Islet of Langerhans (tissue), 1 donor: ENCODE measurements around the gene MLH3.
"Not testable (repeated sequence)": the region's sequence is repeated elsewhere in the genome, so short reads cannot be mapped to it uniquely, and the experiment has no call there.

ENCODE experiments used
- FAIRE-seq: peaks from one replicate; lab custom pipeline; 2011; peaks lifted over from hg19 to GRCh38; lab: Jason Lieb, UNC

MLH3 gene

DNA sequence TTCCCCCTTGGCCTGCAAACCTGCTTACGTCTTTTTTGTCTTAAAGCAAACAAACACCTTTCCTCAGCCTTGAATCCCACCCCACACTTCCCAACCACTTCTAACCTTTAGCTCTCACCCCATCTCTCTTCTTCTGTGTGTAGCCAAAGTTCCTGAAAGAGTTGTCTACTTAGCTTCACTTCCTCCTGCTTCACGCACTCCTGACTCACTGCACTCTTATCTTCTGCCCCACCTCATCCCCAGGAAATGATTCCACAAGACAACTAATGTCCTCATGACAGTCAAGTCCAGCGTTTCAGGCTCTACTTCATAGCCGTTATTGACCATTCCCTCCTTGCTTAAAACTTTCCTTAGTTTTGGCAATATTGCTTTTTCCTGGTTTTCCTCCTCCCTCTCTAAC, 26.2 kb downstream of the MLH3 start:
- no peak for FAIRE-seq

DNA sequence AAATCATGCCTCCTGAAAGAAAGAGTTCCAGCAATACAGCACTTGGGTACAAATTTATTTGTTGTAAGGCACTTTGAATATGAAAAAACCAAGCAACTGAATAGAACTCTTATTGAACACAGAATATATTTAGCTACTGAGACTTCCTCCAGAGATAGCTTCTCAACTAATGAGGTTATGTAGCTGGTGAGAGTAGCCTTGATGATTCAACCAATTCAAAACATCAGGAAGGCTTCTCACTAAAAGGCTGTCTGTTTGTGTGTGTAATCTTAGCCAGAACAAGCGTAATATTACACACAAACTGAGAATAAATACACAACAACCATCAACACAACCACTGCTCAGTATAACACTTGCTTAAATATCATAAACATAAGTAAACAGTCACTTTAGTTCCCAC, 28.2 kb downstream of the MLH3 start:
- FAIRE-seq, result no peak

DNA sequence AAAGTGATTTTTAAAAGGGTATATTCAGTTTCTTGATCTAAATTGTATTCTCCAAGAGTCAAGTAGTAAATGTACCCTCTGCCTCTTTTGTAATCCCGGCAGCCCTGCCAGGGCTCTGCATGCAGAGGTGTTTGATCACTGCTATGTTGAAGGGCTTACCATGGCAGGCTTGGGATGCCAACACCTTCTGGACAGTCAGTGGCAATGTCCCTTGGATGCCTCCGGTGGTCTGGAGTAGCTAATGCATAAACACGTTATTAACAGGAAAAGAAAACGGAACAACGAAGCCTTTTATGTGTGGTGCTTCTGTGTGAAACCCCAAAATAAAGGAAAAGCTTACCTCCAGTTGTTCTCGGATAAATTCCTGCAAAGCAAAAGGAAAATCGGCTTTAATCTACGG, 28.6 kb downstream of the MLH3 start:
- FAIRE-seq, result no peak

DNA sequence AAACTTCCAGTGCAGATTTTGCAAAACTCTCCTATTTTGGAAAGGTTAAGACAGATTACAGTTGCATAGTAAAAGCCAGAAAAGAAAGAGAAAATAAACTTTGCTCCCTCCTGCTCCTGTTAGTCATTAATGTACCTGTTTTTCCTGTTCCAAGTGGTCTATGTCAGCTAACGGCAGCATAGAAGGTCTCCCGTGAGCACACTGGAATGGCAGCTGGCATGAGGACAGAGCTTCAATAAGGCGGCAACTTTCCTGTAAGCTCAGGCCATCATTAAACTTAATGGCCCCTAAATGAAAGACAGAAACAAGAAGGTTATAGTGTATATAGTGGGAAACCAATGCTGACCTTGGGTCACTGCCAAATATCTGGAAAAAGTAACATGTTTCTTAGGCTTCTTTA, 32.6 kb downstream of the MLH3 start:
- FAIRE-seq, result no peak

DNA sequence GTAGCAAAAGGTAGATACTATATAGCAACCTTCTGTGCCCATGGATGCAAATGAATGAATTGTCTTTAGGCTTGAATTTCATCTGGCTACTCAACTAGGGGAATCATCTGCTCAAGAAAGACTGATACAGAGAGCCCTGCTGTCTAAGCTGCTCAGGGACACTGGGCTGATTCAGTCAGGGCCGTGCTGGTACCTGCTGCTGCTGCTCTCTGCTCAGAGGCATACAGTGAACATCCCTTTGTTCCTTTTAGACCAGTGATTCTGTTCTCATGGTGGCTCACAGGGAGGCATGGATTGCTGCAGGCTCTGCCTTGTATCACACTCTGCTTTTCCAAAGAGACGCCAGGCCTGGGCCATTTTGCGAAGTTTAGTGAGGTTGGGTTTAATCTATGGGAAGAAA, 34.5 kb downstream of the MLH3 start:
- no peak for FAIRE-seq

DNA sequence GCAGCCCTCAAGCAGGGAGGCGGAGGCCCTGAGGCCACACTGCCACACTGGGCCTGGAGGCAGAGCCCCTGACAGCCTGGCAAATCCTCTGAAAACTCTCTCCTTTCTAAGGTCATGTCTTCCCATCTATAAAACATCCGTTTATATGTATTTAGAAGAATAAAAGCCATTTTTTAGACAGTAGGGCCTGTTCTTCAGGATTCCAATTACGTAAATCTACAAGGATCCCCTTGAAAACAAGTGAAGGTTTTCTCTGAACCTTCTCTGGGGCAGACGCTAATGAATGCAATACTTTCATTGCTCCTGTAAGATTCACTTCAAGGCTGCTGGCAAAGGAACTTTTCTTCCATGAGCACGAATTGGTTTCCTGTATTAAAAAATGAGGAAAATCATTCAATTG, 35.8 kb downstream of the MLH3 start:
- FAIRE-seq, result no peak

DNA sequence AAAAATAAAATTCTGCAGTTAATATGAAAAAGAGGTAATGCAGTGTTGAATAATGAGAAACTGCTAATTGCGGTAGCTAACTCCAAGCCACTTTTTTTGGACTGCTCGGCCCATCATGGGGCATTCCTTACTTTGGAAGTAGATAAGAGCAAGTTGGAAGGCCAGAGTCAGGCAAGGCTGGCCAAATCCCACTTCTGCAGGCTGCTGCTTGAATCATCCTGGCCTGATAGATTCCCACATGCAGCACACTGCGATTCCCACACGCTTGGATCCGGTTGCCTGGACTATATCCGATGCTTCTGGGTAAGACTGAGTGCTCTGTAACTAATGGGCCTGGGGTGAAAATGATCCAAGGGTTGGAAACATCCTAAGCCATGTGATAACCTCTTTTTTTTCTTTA, 38.0 kb downstream of the MLH3 start:
- FAIRE-seq, result no peak

DNA sequence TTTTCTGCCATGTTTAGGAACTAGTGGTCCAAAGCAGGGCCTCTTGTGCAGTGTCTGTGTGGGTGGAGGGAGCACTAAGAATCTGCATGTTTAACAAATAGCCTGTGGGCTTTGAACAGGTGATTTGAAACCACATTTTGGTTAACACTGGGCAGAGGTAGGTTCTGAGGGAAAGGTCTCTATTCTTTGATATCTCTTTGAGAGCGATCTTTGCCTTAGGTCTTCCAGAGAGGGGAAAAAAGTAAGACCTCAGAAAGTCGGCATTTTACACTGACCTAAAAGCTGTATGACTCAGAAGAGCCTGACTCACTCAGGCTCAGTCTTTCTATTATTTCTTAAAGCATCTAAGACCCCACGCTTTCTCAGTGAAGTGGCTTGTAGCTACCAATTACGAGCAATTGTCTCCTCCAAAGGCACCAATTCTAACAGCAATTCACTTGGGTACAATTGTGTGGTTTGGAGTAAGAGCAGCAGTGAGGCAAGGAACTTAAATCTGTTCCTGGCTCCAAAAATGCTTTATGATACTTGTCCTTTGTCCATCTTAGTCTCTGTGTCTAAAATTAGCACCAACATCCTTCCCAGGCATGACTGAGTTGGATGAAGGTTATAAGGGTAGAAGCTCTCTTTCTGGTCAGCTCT, 39.8 kb downstream of the MLH3 start:
- FAIRE-seq, result no peak

DNA sequence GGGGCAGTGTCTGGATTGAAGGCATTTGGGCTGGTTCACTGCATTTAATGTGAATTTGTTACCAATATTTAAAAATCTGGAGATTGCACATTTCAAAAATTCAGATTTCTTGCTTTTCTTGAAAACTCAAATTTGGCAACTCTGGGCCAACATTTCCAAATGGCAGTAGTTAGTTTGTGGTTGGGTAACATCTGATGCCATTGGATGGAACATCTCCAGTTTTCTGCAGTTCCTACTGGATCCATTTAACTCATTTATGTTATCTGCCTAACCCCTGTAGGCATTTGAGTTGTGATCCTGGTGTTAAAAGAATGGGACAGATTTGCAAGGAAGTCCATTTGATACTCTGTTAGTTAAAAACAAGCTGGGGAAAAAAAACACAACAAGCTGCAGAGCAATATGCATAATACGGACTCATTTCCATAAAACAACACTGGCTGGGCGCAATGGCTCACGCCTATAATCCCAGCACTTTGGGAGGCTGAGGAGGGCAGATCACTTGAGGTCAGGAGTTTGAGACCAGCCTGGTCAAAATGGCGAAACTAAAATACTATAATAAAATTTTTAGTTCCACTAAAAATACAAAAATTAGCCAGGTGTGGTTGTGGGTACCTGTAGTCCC, 40.7 kb downstream of the MLH3 start:
- FAIRE-seq, result no peak

DNA sequence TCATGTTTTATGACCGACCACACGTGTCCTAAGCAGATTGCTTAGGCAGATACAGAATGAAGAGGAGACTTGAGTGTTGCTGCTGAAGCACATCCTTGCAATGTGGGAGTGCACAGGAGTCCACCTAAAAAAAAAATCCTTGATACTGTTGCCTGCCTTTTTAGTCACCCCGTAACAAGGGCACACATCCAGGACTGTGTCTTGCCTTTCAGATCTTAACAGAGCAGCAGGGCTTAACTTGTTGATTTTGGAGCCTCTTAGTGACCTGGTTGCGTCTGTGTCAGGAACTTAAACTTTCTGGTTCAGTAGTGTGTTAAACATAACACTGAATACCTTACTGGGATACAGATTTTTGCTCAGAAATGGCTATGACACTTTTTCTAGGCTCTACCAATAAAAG, 42.1 kb downstream of the MLH3 start:
- FAIRE-seq, result no peak

DNA sequence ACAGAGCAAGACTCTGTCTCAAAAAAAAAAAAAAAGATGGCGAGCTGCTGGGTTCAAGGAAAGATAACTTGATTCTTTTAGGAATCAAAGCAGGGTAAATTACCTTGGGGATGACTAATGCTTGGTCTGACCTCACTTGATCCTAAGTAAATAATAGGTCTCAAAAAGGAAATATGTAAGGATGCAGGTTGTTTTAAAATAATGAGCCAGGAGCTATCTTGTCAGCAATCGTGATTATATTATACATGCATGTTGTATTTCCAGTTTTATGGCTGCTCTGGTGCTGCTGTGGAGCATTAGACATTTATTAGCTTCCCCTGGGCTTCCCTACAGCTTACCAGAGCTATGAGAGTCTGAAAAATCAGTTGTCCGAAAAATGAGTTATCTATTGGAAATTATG, 45.9 kb downstream of the MLH3 start:
- FAIRE-seq, result no peak

DNA sequence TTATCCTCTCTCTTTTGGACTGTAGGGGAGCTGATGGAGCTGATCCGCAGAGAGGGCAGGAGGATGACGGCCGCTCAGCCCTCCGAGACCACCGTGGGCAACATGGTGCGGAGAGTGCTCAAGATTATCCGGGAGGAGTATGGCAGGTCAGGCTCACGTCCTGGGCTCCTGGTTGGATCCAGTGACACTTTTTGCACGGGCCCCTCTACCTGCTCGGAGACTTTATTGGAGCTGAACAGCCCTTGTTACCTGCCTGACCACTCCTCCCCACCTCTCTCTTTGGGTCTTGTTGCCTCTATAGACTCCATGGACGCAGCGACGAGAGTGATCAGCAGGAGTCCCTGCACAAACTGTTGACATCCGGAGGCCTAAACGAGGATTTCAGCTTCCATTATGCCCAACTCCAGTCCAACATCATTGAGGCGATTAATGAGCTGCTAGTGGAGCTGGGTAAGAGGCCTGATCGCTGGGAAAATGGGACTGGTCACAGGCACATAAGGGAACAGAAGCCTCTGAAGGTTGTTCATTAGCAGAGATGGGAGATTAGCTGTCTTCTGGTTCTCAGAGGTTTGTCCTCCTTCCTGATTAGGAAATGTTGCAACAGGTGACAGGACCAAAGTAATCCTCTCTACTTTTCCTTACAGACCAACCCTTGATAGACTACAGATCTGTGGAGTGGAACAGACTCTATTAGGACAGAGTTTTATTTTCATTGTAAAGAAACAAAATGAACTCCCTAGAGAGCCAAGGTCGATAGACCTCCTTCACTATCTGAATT, 47.8 kb downstream of the MLH3 start:
- FAIRE-seq, result no peak

DNA sequence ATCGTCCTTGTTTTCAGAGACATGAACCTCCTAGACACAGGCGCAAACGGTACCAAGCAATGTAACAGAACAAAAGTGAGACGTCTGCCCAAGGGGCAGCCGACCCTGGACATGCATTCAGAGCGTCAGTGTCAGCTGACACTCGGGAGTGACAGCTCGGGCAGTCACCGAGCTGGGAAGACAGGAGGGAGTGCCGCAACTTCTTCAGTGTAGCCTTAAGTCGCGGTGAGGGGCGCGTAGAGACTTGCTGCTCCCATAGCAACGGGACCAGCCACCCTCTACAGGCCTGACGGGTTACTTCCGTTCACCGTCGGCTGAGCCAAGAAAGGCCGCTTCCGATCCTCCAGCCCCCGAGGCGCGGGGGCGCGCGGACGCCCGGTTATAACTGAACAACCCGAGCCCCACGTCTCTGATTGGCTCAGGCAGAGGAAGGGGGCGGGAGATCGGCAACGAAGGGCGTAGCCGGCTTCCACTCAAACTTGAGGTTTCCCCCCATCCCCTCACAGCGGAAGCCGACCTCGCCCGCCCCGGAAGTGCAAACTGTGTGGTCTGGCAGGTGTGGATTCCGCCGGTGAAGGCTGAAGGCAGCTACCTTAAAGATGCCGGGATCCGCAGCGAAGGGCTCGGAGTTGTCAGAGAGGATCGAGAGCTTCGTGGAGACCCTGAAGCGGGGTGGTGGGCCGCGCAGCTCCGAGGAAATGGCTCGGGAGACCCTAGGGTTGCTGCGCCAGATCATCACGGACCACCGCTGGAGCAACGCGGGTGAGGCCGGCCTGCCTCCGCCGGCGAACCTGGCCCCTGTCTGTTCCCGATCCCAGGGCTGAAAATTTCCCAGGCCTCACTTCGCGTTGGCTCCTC, 48.6 kb downstream of the MLH3 start, which contains the start of gene EIF2B2:
Gene EIF2B2, plus strand, starts transcription at position 530 of the 858 bp plus-strand sequence. Its CDS starts 70 bp downstream, at position 600.
- no peak for FAIRE-seq

DNA sequence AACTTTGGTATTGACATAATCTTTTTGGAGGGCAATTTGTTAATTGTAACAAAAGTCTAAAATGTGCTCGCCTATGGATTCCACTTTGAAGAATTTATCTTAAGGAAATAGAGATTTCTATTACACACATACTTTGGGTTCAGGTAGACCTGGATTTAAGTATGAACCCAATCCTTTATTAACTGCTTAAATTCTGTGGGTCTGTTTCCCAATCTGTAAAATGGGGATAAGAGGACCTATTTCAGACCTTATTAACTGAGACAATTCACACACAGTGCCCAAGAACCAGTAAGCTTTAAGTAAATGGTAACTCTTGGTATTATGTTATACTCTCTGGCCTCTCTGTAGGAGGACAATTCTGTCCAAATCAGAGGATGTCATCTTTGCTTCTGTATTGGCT, 49.4 kb downstream of the MLH3 start:
- FAIRE-seq, result no peak

DNA sequence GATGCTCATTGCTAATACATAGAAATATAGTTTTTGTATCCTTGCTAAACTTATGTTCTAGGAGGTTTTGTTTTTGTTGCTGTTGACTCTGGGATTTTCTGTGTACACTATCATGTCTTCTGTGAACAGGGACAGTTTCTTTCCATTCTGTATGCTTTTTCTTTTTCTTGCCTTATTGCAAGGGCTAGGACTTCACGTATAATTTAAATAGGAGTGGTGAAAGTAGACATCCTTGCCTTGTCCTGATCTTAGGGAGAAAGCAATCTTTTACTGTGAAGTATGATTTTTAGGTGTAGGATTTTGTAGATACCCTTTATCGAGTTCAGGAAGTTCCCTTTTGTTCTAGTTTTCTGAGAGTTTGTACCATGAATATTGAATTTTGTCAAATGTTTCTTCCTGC, 50.0 kb downstream of the MLH3 start:
- FAIRE-seq, result no peak

DNA sequence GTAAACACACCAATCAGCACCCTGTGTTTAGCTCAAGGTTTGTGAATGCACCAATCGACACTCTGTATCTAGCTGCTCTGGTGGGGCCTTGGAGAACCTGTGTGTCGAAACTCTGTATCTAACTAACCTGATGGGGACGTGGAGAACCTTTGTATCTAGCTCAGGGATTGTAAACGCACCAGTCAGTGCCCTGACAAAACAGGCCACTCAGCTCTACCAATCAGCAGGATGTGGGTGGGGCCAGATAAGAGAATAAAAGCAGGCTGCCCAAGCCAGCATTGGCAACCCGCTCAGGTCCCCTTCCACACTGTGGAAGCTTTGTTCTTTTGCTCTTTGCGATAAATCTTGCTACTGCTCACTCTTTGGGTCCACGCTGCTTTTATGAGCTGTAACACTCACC, 55.5 kb downstream of the MLH3 start:
- not testable (repeated sequence) for FAIRE-seq

DNA sequence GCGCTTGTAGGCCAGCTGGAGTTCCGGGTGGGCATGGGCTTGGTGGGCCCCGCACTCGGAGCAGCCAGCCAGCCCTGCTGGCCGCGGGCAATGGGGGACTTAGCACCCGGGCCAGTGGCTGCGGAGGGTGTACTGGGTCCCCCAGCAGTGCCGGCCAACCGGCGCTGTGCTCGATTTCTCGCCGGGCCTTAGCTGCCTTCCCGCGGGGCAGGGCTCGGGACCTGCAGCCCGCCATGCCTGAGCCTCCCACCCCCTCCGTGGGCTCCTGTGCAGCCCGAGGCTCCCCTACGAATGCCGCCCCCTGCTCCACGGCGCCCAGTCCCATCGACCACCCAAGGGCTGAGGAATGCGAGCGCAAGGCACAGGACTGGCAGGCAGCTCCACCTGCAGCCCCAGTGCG, 57.1 kb downstream of the MLH3 start:
- FAIRE-seq, result not testable (repeated sequence)

DNA sequence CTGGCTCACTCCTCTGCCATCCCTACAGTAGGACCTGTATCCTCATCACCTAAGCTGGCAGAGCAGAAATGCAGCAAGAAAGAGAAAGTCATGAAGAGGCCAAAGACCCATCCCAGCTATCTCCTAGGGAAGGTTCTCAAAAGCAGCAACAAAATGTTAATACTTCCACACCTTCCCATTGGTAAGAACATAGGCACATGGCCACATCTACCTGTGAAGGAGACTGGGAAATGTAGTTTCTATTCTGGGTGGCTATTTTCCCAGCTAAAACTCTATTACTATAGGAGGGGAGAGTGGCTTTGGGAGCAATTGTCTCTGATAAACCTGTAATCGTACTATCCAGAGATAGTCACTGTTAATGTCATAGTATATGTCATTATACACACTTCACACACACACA, 62.3 kb downstream of the MLH3 start:
- FAIRE-seq, result no peak

DNA sequence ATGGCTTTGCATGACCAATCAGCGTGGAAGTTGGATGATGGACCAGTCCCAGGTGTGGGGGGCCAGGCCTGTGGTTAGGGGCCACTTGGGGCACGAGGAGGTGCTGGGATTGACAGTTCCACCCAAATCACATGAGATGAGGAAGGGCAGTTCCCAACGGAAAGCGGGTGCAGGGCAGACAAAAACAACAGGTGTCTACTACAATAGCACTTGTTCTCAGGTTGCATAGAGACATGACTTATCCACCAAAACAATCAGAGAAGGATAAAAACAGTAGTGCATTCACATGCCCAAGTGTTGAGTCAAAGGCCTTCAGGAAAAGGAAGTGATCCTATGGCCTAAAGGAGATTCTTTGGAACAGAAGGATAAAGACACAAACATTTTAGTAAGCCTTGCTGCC, 63.1 kb downstream of the MLH3 start:
- FAIRE-seq, result no peak

DNA sequence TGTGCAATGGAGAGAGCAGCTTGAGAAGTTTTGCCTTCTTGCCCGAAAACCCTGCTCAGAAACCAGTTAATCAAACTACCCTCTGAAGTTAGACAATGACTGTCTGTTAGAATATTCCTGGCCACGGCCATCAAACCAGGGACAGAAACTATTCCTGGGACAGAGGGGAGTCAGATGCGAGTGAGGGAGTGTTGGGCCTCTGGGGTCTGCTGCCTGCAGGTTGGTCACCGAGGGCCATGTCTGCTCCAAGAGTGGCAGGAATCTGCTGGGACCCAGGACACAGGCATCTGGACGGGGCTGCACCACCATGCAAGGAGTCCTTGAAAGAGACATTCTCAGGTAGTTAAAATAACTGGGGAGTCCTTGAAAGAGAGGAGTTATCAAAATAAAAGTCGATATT, 65.5 kb downstream of the MLH3 start:
- no peak for FAIRE-seq

DNA sequence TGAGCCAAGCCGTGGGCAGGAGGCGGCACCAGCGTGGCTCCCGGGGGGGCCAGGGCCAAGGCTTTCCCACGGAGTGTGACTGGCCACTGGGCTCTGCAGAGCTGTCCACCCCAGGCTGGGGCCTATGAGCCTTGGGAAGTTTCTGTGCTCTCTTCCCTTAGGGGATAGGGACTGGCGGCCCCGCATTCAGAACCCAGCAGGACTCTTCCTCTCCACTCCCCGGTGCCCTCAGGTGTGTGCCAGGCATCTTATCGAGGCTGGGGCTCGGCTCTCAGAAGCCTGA, 66.3 kb downstream of the MLH3 start:
- FAIRE-seq, result no peak

DNA sequence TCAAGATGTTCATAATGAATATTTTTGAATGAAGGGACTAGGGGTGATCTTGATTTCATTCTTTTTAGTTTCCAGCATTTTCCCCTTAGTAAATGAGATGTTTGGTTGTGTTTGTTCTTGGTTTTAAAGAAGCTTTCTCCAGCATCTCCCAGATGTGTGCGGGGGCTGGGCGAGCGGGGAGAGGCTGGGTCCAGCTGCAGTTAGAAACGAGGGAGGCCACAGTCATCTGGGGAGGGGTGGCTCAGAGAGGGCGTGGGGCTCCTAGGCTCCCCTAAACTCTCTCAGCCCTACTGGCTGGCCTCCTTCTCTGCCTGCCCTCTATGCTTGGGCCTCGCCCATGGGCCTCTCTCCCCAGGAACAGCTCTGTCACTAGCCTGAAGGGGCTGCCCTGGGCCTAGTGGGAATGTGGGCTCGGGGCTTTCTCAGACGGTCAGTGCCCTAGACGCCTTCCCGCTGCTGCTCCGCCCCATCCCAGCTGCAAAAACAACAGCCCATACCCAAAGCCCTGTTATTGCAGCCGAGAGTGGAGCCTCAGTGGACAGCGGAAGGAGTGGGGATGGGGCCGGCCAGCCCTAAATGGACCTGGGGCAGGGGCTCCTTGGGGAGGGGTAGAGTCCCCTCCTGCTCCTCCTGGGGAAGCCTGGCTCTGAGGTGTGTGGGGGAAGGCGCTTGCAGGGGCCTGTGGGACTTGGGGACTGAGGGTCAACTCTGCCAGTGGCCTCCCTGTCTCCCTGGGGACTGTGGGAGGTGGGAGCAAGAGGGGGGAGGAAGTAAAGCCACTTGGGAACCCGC, 66.8 kb downstream of the MLH3 start:
- FAIRE-seq, result no peak
